ENCODE results near the gene FADS1. TPM values are rescaled to one million over a fixed set of nuclear protein-coding genes. Genes with fewer than 3 reads are reported as not detected.

Gene FADS1
- total and polyA plus RNA-seq, 2 of the 8 experiments (the other 6 are each of a cell fraction or from before 2014, with no cell fraction given) = 115 to 141 TPM

DNA sequence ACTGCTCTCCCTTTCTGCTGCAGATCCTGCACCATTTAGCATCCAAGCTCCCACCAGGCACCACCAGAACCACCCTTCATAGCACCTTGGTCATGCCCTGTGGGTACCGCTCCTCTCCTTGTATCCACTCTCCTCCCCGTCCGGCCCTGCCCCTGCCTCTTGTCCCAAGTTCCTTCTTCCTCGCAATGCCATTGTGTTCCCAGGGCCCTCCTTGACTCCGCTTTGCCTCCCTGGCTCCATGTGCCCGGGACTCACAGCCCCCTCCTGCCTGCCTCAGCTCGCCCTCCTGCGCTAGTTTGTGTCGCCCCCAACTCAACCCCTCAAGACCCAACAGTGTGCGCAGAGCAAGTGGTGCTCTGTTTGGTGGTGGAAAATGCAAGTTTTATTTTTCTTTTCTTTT lies 22.1 kb upstream of the FADS1 start (continued):
- TF ChIP-seq, protein P1, sequence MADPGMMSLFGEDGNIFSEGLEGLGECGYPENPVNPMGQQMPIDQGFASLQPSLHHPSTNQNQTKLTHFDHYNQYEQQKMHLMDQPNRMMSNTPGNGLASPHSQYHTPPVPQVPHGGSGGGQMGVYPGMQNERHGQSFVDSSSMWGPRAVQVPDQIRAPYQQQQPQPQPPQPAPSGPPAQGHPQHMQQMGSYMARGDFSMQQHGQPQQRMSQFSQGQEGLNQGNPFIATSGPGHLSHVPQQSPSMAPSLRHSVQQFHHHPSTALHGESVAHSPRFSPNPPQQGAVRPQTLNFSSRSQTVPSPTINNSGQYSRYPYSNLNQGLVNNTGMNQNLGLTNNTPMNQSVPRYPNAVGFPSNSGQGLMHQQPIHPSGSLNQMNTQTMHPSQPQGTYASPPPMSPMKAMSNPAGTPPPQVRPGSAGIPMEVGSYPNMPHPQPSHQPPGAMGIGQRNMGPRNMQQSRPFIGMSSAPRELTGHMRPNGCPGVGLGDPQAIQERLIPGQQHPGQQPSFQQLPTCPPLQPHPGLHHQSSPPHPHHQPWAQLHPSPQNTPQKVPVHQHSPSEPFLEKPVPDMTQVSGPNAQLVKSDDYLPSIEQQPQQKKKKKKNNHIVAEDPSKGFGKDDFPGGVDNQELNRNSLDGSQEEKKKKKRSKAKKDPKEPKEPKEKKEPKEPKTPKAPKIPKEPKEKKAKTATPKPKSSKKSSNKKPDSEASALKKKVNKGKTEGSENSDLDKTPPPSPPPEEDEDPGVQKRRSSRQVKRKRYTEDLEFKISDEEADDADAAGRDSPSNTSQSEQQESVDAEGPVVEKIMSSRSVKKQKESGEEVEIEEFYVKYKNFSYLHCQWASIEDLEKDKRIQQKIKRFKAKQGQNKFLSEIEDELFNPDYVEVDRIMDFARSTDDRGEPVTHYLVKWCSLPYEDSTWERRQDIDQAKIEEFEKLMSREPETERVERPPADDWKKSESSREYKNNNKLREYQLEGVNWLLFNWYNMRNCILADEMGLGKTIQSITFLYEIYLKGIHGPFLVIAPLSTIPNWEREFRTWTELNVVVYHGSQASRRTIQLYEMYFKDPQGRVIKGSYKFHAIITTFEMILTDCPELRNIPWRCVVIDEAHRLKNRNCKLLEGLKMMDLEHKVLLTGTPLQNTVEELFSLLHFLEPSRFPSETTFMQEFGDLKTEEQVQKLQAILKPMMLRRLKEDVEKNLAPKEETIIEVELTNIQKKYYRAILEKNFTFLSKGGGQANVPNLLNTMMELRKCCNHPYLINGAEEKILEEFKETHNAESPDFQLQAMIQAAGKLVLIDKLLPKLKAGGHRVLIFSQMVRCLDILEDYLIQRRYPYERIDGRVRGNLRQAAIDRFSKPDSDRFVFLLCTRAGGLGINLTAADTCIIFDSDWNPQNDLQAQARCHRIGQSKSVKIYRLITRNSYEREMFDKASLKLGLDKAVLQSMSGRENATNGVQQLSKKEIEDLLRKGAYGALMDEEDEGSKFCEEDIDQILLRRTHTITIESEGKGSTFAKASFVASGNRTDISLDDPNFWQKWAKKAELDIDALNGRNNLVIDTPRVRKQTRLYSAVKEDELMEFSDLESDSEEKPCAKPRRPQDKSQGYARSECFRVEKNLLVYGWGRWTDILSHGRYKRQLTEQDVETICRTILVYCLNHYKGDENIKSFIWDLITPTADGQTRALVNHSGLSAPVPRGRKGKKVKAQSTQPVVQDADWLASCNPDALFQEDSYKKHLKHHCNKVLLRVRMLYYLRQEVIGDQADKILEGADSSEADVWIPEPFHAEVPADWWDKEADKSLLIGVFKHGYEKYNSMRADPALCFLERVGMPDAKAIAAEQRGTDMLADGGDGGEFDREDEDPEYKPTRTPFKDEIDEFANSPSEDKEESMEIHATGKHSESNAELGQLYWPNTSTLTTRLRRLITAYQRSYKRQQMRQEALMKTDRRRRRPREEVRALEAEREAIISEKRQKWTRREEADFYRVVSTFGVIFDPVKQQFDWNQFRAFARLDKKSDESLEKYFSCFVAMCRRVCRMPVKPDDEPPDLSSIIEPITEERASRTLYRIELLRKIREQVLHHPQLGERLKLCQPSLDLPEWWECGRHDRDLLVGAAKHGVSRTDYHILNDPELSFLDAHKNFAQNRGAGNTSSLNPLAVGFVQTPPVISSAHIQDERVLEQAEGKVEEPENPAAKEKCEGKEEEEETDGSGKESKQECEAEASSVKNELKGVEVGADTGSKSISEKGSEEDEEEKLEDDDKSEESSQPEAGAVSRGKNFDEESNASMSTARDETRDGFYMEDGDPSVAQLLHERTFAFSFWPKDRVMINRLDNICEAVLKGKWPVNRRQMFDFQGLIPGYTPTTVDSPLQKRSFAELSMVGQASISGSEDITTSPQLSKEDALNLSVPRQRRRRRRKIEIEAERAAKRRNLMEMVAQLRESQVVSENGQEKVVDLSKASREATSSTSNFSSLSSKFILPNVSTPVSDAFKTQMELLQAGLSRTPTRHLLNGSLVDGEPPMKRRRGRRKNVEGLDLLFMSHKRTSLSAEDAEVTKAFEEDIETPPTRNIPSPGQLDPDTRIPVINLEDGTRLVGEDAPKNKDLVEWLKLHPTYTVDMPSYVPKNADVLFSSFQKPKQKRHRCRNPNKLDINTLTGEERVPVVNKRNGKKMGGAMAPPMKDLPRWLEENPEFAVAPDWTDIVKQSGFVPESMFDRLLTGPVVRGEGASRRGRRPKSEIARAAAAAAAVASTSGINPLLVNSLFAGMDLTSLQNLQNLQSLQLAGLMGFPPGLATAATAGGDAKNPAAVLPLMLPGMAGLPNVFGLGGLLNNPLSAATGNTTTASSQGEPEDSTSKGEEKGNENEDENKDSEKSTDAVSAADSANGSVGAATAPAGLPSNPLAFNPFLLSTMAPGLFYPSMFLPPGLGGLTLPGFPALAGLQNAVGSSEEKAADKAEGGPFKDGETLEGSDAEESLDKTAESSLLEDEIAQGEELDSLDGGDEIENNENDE (IDR thresholded peaks at IDR 0.05; ENCODE audit: insufficient replicate concordance, low read length) = no peak
- TF ChIP-seq, protein P2, sequence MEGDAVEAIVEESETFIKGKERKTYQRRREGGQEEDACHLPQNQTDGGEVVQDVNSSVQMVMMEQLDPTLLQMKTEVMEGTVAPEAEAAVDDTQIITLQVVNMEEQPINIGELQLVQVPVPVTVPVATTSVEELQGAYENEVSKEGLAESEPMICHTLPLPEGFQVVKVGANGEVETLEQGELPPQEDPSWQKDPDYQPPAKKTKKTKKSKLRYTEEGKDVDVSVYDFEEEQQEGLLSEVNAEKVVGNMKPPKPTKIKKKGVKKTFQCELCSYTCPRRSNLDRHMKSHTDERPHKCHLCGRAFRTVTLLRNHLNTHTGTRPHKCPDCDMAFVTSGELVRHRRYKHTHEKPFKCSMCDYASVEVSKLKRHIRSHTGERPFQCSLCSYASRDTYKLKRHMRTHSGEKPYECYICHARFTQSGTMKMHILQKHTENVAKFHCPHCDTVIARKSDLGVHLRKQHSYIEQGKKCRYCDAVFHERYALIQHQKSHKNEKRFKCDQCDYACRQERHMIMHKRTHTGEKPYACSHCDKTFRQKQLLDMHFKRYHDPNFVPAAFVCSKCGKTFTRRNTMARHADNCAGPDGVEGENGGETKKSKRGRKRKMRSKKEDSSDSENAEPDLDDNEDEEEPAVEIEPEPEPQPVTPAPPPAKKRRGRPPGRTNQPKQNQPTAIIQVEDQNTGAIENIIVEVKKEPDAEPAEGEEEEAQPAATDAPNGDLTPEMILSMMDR (IDR thresholded peaks at IDR 0.05; ENCODE audit: control extremely low read depth in 1 of 3, insufficient read depth in 1 of 3, low read depth in 1 of 3, low read length in 3 of 3) = no peak
- TF ChIP-seq RNF2 (IDR thresholded peaks at IDR 0.05; ENCODE audit: borderline replicate concordance, low read depth, low read length, missing control alignments, poor library complexity, severe bottlenecking) (no peak), CBX8 (IDR thresholded peaks at IDR 0.05; ENCODE audit: borderline replicate concordance, low read depth, low read length) (no peak), JUN (IDR thresholded peaks at IDR 0.05; ENCODE audit: low read depth, low read length) (no peak), TBP (IDR thresholded peaks at IDR 0.05; ENCODE audit: low read depth, low read length) (no peak)
